Measurements from ENCODE around the gene FRMD4B.

The FRMD4B gene

GRCh38 chr3:69216981-69217380 is 168.9 kb downstream of the FRMD4B start:
- no peaks in the 10 kb centered on the region for H3K27me3 ChIP-seq (ENCODE audit: insufficient read depth, low read length, poor library complexity, severe bottlenecking)
- TF ChIP-seq EZH2phosphoT487 (IDR thresholded peaks at IDR 0.05; ENCODE audit: borderline replicate concordance): no peak
- TF ChIP-seq, protein P1, sequence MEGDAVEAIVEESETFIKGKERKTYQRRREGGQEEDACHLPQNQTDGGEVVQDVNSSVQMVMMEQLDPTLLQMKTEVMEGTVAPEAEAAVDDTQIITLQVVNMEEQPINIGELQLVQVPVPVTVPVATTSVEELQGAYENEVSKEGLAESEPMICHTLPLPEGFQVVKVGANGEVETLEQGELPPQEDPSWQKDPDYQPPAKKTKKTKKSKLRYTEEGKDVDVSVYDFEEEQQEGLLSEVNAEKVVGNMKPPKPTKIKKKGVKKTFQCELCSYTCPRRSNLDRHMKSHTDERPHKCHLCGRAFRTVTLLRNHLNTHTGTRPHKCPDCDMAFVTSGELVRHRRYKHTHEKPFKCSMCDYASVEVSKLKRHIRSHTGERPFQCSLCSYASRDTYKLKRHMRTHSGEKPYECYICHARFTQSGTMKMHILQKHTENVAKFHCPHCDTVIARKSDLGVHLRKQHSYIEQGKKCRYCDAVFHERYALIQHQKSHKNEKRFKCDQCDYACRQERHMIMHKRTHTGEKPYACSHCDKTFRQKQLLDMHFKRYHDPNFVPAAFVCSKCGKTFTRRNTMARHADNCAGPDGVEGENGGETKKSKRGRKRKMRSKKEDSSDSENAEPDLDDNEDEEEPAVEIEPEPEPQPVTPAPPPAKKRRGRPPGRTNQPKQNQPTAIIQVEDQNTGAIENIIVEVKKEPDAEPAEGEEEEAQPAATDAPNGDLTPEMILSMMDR (conservative IDR thresholded peaks at IDR 0.05; ENCODE audit: low read length): no peak
- no peak overlapping the region for H3K4me2 ChIP-seq (ENCODE audit: low read depth, low read length, poor library complexity, severe bottlenecking)
- H3K9ac ChIP-seq (ENCODE audit: low read depth, low read length, poor library complexity, severe bottlenecking): no peak overlapping the region
- H4K20me1 ChIP-seq (ENCODE audit: insufficient read depth, low read length, poor library complexity, severe bottlenecking): no peaks in the 10 kb centered on the region
- no peak overlapping the region for H2AFZ ChIP-seq (ENCODE audit: low read length)
- H3K4me1 ChIP-seq (ENCODE audit: insufficient read depth, low read length, poor library complexity, severe bottlenecking): no peaks in the 10 kb centered on the region
- no peaks in the 10 kb centered on the region for H3K9me2 ChIP-seq (replicated peaks; ENCODE audit: low read depth, low read length)
- no peak overlapping the region for H3K4me3 ChIP-seq (ENCODE audit: low read length, poor library complexity, severe bottlenecking)
- no peaks in the 10 kb centered on the region for H3K9me3 ChIP-seq (ENCODE audit: insufficient read depth, low read depth, low read length)
- H3K36me3 ChIP-seq (ENCODE audit: insufficient read depth, low read length): no peaks in the 10 kb centered on the region
- H3F3A ChIP-seq (ENCODE audit: low read depth): no peaks in the 10 kb centered on the region
- no peaks in the 10 kb centered on the region for H3K79me2 ChIP-seq (ENCODE audit: insufficient read depth, low read length)

- Histone ChIP-seq H3K9ac (ENCODE audit: low read depth, low read length, poor library complexity, severe bottlenecking) (no peak overlapping the region), H3K4me3 (ENCODE audit: low read length, poor library complexity, severe bottlenecking) (no peak overlapping the region), H3K36me3 (ENCODE audit: insufficient read depth, low read length) (no peaks in the 10 kb centered on the region), H3K79me2 (ENCODE audit: insufficient read depth, low read length) (no peaks in the 10 kb centered on the region), H3K9me2 (replicated peaks; ENCODE audit: low read depth, low read length) (no peaks in the 10 kb centered on the region), H3K4me2 (ENCODE audit: low read depth, low read length, poor library complexity, severe bottlenecking) (no peak overlapping the region), H3F3A (ENCODE audit: low read depth) (no peaks in the 10 kb centered on the region), H4K20me1 (ENCODE audit: insufficient read depth, low read length, poor library complexity, severe bottlenecking) (no peaks in the 10 kb centered on the region), H3K27me3 (ENCODE audit: insufficient read depth, low read length, poor library complexity, severe bottlenecking) (no peaks in the 10 kb centered on the region), H3K4me1 (ENCODE audit: insufficient read depth, low read length, poor library complexity, severe bottlenecking) (no peaks in the 10 kb centered on the region), H3K9me3 (ENCODE audit: insufficient read depth, low read depth, low read length) (no peaks in the 10 kb centered on the region), H2AFZ (ENCODE audit: low read length) (no peak overlapping the region)
- TF ChIP-seq EZH2phosphoT487 (IDR thresholded peaks at IDR 0.05; ENCODE audit: borderline replicate concordance): no peak
- TF ChIP-seq, protein P1 (conservative IDR thresholded peaks at IDR 0.05; ENCODE audit: low read length): no peak
These were observed 171.6 kb downstream of the FRMD4B start for GRCh38 chr3:69214241-69214640.

GRCh38 chr3:69212411-69213160 is 173.3 kb downstream of the FRMD4B start:
- Histone ChIP-seq H3K36me3 (ENCODE audit: insufficient read depth, low read length) (no peaks in the 10 kb centered on the region), H4K20me1 (ENCODE audit: insufficient read depth, low read length, poor library complexity, severe bottlenecking) (no peaks in the 10 kb centered on the region), H3K4me1 (ENCODE audit: insufficient read depth, low read length, poor library complexity, severe bottlenecking) (no peaks in the 10 kb centered on the region), H3K9ac (ENCODE audit: low read depth, low read length, poor library complexity, severe bottlenecking) (no peak overlapping the region), H3K4me2 (ENCODE audit: low read depth, low read length, poor library complexity, severe bottlenecking) (no peak overlapping the region), H3K79me2 (ENCODE audit: insufficient read depth, low read length) (no peaks in the 10 kb centered on the region), H3K9me2 (replicated peaks; ENCODE audit: low read depth, low read length) (no peaks in the 10 kb centered on the region), H2AFZ (ENCODE audit: low read length) (no peak overlapping the region), H3K4me3 (ENCODE audit: low read length, poor library complexity, severe bottlenecking) (no peak overlapping the region), H3F3A (ENCODE audit: low read depth) (no peaks in the 10 kb centered on the region), H3K27me3 (ENCODE audit: insufficient read depth, low read length, poor library complexity, severe bottlenecking) (no peaks in the 10 kb centered on the region), H3K9me3 (ENCODE audit: insufficient read depth, low read depth, low read length) (no peaks in the 10 kb centered on the region)
- TF ChIP-seq, protein P1 (conservative IDR thresholded peaks at IDR 0.05; ENCODE audit: low read length): no peak
- TF ChIP-seq EZH2phosphoT487 (IDR thresholded peaks at IDR 0.05; ENCODE audit: borderline replicate concordance): no peak

All from Loucy (cell line).